Right lobe of liver (tissue), 6 donors: Measurements from ENCODE around the gene LRTM2. TPM values are rescaled to one million over a fixed set of nuclear protein-coding genes. Genes with fewer than 3 reads are reported as not detected.

Source experiments
- ATAC-seq, 4 donors: fragments of 200-7000 bp; cut with Tn5 transposase; one replicate each; pipeline ENCODE4 v1.9.1; 2020; ENCODE audit warnings: mild to moderate bottlenecking in 4 of 4, moderate library complexity in 4 of 4
- DNase-seq, 3 donors: peaks; one replicate each; pipeline ENCODE4 v3.0.0-alpha.2; 2020
- H3K27ac ChIP-seq, 3 donors: fragments of 200-600 bp; one replicate each; pipeline ENCODE4 v1.8.0; 2022
- H3K27me3 ChIP-seq, 2 donors: fragments of 200-600 bp; one replicate each; pipeline ENCODE4 v1.8.0; 2022
- H3K36me3 ChIP-seq, 4 donors: fragments of 200-600 bp; sonication (generic) in 1 of 4; one replicate each; pipeline versions ENCODE4 v1.5.1 to v1.8.0; 2017 to 2022; ENCODE audit warnings: control low read depth in 1 of 4
- H3K4me1 ChIP-seq, 4 donors: fragments of 200-600 bp; sonication (generic) in 1 of 4; one replicate each; pipeline versions ENCODE4 v1.5.1 to v1.8.0; 2017 to 2022; ENCODE audit warnings: control low read depth in 1 of 4
- H3K4me3 ChIP-seq, 3 donors: fragments of 200-600 bp; one replicate each; pipeline ENCODE4 v1.8.0; 2022
- H3K9me3 ChIP-seq, 4 donors: fragments of 200-600 bp; sonication (generic) in 1 of 4; one replicate each; pipeline versions ENCODE4 v1.5.1 to v1.8.0; 2017 to 2022; ENCODE audit warnings: control low read depth in 1 of 4
- CTCF ChIP-seq, 4 donors: fragments of 200-600 bp in 3 of 4; fragments of 450-650 bp in 1 of 4; IDR thresholded peaks; one replicate each; pipeline versions ENCODE4 v1.5.1 to v1.8.0; 2016 to 2022; ENCODE audit warnings: antibody characterized with exemption in 4 of 4, mild to moderate bottlenecking in 2 of 4
- POLR2A ChIP-seq: fragments of 450-650 bp; IDR thresholded peaks from one replicate; pipeline ENCODE4 v1.6.1; 2017; ENCODE audit warnings: antibody characterized with exemption, mild to moderate bottlenecking
- WGBS: methylation state at CpG from one replicate; pipeline ENCODE4 v1.1.6; 2018; ENCODE audit warnings: low coverage, low lambda C conversion rate; ENCODE audit not compliant: insufficient coverage; ENCODE audit errors: missing lambda C conversion rate; 5-methylcytosine and 5-hydroxymethylcytosine counted together
- intact Hi-C, 2 donors: fragments of 100-400 bp; cut with DNase I; formaldehyde crosslinking; loops; one replicate each; pipeline versions ENCODE4 v1.11.2 to v1.14.1; 2022
- total RNA-seq, 6 experiments: library from RNA; depleted of rRNA in 2 of 6; stranded (reverse); fragments of >200 nt in 2 of 6; fragmentation: NEBNext Ultra II Directional in 3 of 6; extraction: Animal tissue kit (Norgen Biotek cat#: 25700) in 3 of 6; gene quantifications; one replicate each; pipeline versions ENCODE4 v1.1.0 to v1.2.4, GENCODE V29; 2016 to 2023
- donor health status: DM: no; HTN: yes; CAD: no.
- donor health status: DM: no; HTN: no; CAD: no.
- donor health status: DM: no; HTN: no; CAD: no.
- donor health status: DM: no; HTN: yes; CAD: no.
- donor health status: DM: no; HTN: yes; CAD: no.

LRTM2 gene
- total RNA-seq, 6 experiments from 2014 or later = not detected

GRCh38 chr12:1880153-1880845, 59.9 kb downstream of the LRTM2 start:
- DNase-seq (peak in 1 of 3 donors; percentile 25), ATAC-seq (no peak)
- Histone ChIP-seq H3K27me3 (no peaks in the 10 kb centered on the region), H3K4me3 (no peak overlapping the region), H3K9me3 (no peaks in the 10 kb centered on the region), H3K27ac (no peak overlapping the region), H3K36me3 (no peaks in the 10 kb centered on the region), H3K4me1 (no peaks in the 10 kb centered on the region)
- intact Hi-C loops = no loop called here
- TF ChIP-seq POLR2A (no peak), CTCF (IDR thresholded peaks at IDR 0.05) (no peak)
- WGBS = 60% methylated on average over 7 of the region's 18 CpGs

- intact Hi-C loops = no loop called here
- TF ChIP-seq CTCF (IDR thresholded peaks at IDR 0.05) = no peak
- no peak for TF ChIP-seq POLR2A
- WGBS = 83% methylated on average over 7 of the region's 7 CpGs
- Histone ChIP-seq H3K4me3 (no peak overlapping the region), H3K9me3 (no peaks in the 10 kb centered on the region), H3K4me1 (no peaks in the 10 kb centered on the region), H3K27ac (no peak overlapping the region), H3K36me3 (no peaks in the 10 kb centered on the region), H3K27me3 (no peaks in the 10 kb centered on the region)
- peak in 1 of 3 donors; percentile 28 for DNase-seq
- ATAC-seq = no peak
Measured at GRCh38 chr12:1880876-1881275, 60.5 kb downstream of the LRTM2 start.

- no peaks in the 10 kb centered on the region for H3K9me3 ChIP-seq
- no peak for TF ChIP-seq POLR2A
- TF ChIP-seq CTCF (IDR thresholded peaks at IDR 0.05) = no peak
- H3K27me3 ChIP-seq = no peaks in the 10 kb centered on the region
- no peak for ATAC-seq
- H3K4me1 ChIP-seq = no peaks in the 10 kb centered on the region
- no peak overlapping the region for H3K27ac ChIP-seq
- peak in 1 of 3 donors; percentile 26 for DNase-seq
- H3K36me3 ChIP-seq = no peaks in the 10 kb centered on the region
- intact Hi-C loops = no loop called here
- H3K4me3 ChIP-seq = no peak overlapping the region
- WGBS = 82% methylated on average over 4 of the region's 8 CpGs
Measured at GRCh38 chr12:1881301-1881700, 60.9 kb downstream of the LRTM2 start.

- 25% methylated on average over 1 of the region's 3 CpGs for WGBS
- ATAC-seq = no peak
- no peaks in the 10 kb centered on the region for H3K4me1 ChIP-seq
- H3K36me3 ChIP-seq = no peaks in the 10 kb centered on the region
- H3K27ac ChIP-seq = no peak overlapping the region
- no peak overlapping the region for H3K4me3 ChIP-seq
- no peak for DNase-seq
- no peaks in the 10 kb centered on the region for H3K9me3 ChIP-seq
- intact Hi-C loops = no loop called here
- H3K27me3 ChIP-seq = no peaks in the 10 kb centered on the region
- TF ChIP-seq CTCF (IDR thresholded peaks at IDR 0.05) (no peak), POLR2A (no peak)
Measured at GRCh38 chr12:1881936-1882335, 61.6 kb downstream of the LRTM2 start.
